ENCODE measurements around the gene JSRP1. TPM values are rescaled to one million over a fixed set of nuclear protein-coding genes. Genes with fewer than 3 reads are reported as not detected.

The JSRP1 gene
- total and polyA plus RNA-seq, 2 donors (not counting 1 experiment from before 2014, with no cell fraction given), result not detected

DNA sequence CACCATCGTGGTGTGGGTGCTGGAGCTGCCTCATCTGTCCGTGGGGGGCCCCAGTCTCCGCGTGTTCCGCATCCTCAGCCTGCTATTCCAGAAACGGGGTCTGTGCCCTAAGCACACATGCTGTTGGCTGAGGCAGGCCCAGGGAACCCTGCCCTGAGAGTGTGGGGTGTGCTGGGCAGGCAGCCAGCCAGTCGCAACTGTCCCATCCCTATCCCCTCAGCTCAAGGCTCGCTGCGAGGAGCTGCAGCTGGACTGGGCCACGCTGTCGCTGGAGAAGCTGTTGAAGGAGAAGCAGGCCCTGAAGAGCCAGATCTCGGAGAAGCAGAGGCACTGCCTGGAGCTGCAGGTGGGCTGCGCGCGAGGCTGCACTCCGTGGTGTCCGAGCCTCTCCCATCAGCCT lies 42.0 kb downstream of the JSRP1 start:
- Histone ChIP-seq H3K4me2 (ENCODE audit: extremely low read depth, insufficient read depth, low read length) (no peak overlapping the region), H3K9me3 (ENCODE audit: control insufficient read depth, insufficient read depth, low read depth, low read length) (no peaks in the 10 kb centered on the region), H3K4me1 (ENCODE audit: control insufficient read depth, extremely low read depth, insufficient read depth, low read length) (peaks cover 2% of the 10 kb centered on the region), H3K36me3 (ENCODE audit: control insufficient read depth, insufficient read depth, low read length) (peaks cover 61% of the 10 kb centered on the region), H2AFZ (ENCODE audit: low read length) (no peak overlapping the region), H3K9ac (ENCODE audit: insufficient read depth, low read length) (peak overlapping the region; percentile 7), H3K27me3 (ENCODE audit: control insufficient read depth, insufficient read depth, low read length) (no peaks in the 10 kb centered on the region), H3K27ac (ENCODE audit: insufficient read depth, low read length) (no peak overlapping the region), H3K79me2 (ENCODE audit: control insufficient read depth, insufficient read depth, low read length) (peaks cover 5% of the 10 kb centered on the region), H4K20me1 (ENCODE audit: control insufficient read depth, extremely low read depth, insufficient read depth, low read length) (no peaks in the 10 kb centered on the region), H3K4me3 (replicated peaks in 1 of 4; ENCODE audit: control extremely low read depth in 1 of 4, insufficient read depth in 1 of 4, low read depth in 3 of 4, low read length in 4 of 4) (no peak overlapping the region)
- TF ChIP-seq, protein P1, sequence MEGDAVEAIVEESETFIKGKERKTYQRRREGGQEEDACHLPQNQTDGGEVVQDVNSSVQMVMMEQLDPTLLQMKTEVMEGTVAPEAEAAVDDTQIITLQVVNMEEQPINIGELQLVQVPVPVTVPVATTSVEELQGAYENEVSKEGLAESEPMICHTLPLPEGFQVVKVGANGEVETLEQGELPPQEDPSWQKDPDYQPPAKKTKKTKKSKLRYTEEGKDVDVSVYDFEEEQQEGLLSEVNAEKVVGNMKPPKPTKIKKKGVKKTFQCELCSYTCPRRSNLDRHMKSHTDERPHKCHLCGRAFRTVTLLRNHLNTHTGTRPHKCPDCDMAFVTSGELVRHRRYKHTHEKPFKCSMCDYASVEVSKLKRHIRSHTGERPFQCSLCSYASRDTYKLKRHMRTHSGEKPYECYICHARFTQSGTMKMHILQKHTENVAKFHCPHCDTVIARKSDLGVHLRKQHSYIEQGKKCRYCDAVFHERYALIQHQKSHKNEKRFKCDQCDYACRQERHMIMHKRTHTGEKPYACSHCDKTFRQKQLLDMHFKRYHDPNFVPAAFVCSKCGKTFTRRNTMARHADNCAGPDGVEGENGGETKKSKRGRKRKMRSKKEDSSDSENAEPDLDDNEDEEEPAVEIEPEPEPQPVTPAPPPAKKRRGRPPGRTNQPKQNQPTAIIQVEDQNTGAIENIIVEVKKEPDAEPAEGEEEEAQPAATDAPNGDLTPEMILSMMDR (conservative IDR thresholded peaks at IDR 0.05 in 1 of 2, IDR thresholded peaks at IDR 0.05 in 1 of 2; ENCODE audit: low read depth in 1 of 2, low read length in 2 of 2), result no peak
- TF ChIP-seq EZH2 (IDR thresholded peaks at IDR 0.05; ENCODE audit: low read length, missing control alignments), result no peak
- DNase-seq (ENCODE audit: low read depth in 2 of 2), result peak in 1 of 2 donors; percentile 13

DNA sequence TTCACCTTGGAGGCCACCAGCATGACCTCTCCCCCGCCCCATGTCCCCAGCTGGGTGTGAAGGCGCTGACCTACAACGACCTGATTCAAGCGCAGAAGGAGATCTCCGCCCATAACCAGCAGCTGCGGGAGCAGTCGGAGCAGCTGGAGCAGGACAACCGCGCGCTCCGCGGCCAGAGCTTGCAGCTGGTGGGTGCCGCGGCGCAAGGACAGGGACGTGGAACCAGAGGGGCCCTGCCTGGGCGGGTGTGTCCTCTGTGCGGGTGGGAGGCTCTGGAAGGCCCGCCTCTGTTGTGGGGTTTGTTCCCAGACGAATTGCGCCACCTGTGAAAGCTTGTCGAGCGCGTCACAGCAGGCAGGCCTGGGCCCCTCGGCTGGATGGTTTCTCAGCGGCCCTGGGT lies 42.4 kb downstream of the JSRP1 start:
- no peaks in the 10 kb centered on the region for H3K9me3 ChIP-seq (ENCODE audit: control insufficient read depth, insufficient read depth, low read depth, low read length)
- peak in 1 of 2 donors; percentile 71 for DNase-seq (ENCODE audit: low read depth in 2 of 2)
- no peak overlapping the region for H2AFZ ChIP-seq (ENCODE audit: low read length)
- TF ChIP-seq, protein P1 (conservative IDR thresholded peaks at IDR 0.05 in 1 of 2, IDR thresholded peaks at IDR 0.05 in 1 of 2; ENCODE audit: low read depth in 1 of 2, low read length in 2 of 2), result no peak
- TF ChIP-seq EZH2 (IDR thresholded peaks at IDR 0.05; ENCODE audit: low read length, missing control alignments), result no peak
- peaks cover 5% of the 10 kb centered on the region for H3K79me2 ChIP-seq (ENCODE audit: control insufficient read depth, insufficient read depth, low read length)
- H3K4me1 ChIP-seq (ENCODE audit: control insufficient read depth, extremely low read depth, insufficient read depth, low read length), result peaks cover 5% of the 10 kb centered on the region
- peaks cover 61% of the 10 kb centered on the region for H3K36me3 ChIP-seq (ENCODE audit: control insufficient read depth, insufficient read depth, low read length)
- H3K4me2 ChIP-seq (ENCODE audit: extremely low read depth, insufficient read depth, low read length), result no peak overlapping the region
- no peak overlapping the region for H3K4me3 ChIP-seq (replicated peaks in 1 of 4; ENCODE audit: control extremely low read depth in 1 of 4, insufficient read depth in 1 of 4, low read depth in 3 of 4, low read length in 4 of 4)
- H3K27me3 ChIP-seq (ENCODE audit: control insufficient read depth, insufficient read depth, low read length), result no peaks in the 10 kb centered on the region
- no peak overlapping the region for H3K9ac ChIP-seq (ENCODE audit: insufficient read depth, low read length)
- no peaks in the 10 kb centered on the region for H4K20me1 ChIP-seq (ENCODE audit: control insufficient read depth, extremely low read depth, insufficient read depth, low read length)
- H3K27ac ChIP-seq (ENCODE audit: insufficient read depth, low read length), result no peak overlapping the region

DNA sequence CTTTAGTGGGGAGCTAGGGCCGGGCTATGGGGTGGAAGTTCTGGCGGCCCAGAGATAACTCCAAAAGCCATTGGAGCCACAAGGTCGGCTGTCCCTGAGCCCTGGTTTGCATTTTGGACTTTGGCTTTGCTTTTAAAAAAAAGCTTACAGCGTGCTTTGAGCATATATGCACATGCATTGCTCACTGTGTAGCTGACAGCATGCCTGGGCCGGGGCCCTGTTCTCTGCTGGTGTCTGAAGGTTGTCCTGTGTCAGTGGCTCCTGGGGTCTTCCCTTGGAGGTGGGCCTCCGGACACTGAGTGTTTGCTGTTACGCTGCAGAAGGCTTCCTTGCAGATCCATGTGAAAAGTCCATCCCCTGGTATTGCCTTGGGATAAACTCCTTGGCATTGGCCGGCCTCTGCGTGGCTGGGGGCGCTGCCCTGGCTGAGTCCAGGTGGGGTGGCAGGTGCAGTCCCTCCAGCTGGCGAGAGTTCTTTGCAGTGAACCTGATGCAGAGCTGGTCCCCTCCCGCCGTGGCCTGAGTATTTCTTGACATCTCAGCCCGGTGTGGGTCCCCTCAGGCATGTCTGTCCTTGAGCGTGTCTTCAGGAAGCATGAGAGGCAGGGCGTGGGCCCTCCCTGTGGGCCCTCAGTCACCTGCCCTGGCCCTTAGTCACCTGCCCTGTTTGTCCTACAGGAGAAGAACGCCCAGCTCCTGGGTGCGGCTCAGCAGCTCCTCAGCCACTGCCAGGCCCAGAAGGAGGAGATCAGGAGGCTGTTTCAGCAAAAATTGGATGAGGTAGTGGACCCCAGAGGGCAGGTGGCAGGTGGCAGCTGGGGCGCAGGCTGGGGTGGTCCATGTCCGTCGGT lies 43.1 kb downstream of the JSRP1 start:
- Histone ChIP-seq H3K9ac (ENCODE audit: insufficient read depth, low read length) (no peak overlapping the region), H3K4me2 (ENCODE audit: extremely low read depth, insufficient read depth, low read length) (no peak overlapping the region), H3K36me3 (ENCODE audit: control insufficient read depth, insufficient read depth, low read length) (peaks cover 61% of the 10 kb centered on the region), H3K27me3 (ENCODE audit: control insufficient read depth, insufficient read depth, low read length) (no peaks in the 10 kb centered on the region), H3K4me1 (ENCODE audit: control insufficient read depth, extremely low read depth, insufficient read depth, low read length) (peaks cover 12% of the 10 kb centered on the region), H3K4me3 (replicated peaks in 1 of 4; ENCODE audit: control extremely low read depth in 1 of 4, insufficient read depth in 1 of 4, low read depth in 3 of 4, low read length in 4 of 4) (no peak overlapping the region), H3K79me2 (ENCODE audit: control insufficient read depth, insufficient read depth, low read length) (peaks cover 5% of the 10 kb centered on the region), H4K20me1 (ENCODE audit: control insufficient read depth, extremely low read depth, insufficient read depth, low read length) (no peaks in the 10 kb centered on the region), H3K9me3 (ENCODE audit: control insufficient read depth, insufficient read depth, low read depth, low read length) (no peaks in the 10 kb centered on the region), H2AFZ (ENCODE audit: low read length) (no peak overlapping the region), H3K27ac (ENCODE audit: insufficient read depth, low read length) (no peak overlapping the region)
- TF ChIP-seq, protein P1 (conservative IDR thresholded peaks at IDR 0.05 in 1 of 2, IDR thresholded peaks at IDR 0.05 in 1 of 2; ENCODE audit: low read depth in 1 of 2, low read length in 2 of 2), result no peak
- TF ChIP-seq EZH2 (IDR thresholded peaks at IDR 0.05; ENCODE audit: low read length, missing control alignments), result no peak
- DNase-seq (ENCODE audit: low read depth in 2 of 2), result no peak

Data from fibroblast of lung (primary cell).